Aorta (tissue), 5 donors: ENCODE data around the gene DRAXIN. TPM values are rescaled to one million over a fixed set of nuclear protein-coding genes. Genes with fewer than 3 reads are reported as not detected.
"Not testable (repeated sequence)": the region's sequence is repeated elsewhere in the genome, so short reads cannot be mapped to it uniquely, and the experiment has no call there.

Source experiments
- ATAC-seq: fragments of 200-7000 bp; cut with Tn5 transposase; one replicate; pipeline ENCODE4 v1.9.1; 2022; ENCODE audit warnings: moderate library complexity; ENCODE audit not compliant: low FRiP score
- DNase-seq, 2 donors: peaks; one replicate each; pipeline ENCODE4 v3.0.0-alpha.2; 2020
- H3K27ac ChIP-seq, 2 donors: one replicate each; pipeline ENCODE4 v1.5.1; 2013; ENCODE audit warnings: low read length in 2 of 2, mild to moderate bottlenecking in 2 of 2, moderate library complexity in 2 of 2, control low read depth in 1 of 2, inconsistent platforms in 1 of 2, low read depth in 1 of 2
- H3K27me3 ChIP-seq, 2 donors: one replicate each; pipeline ENCODE4 v1.6.1; 2013; ENCODE audit warnings: control low read depth in 1 of 2, low read length in 1 of 2, mild to moderate bottlenecking in 1 of 2, moderate library complexity in 1 of 2; ENCODE audit not compliant: insufficient read depth in 2 of 2, control insufficient read depth in 1 of 2
- H3K36me3 ChIP-seq, 2 donors: one replicate each; pipeline ENCODE4 v1.6.1; 2013; ENCODE audit warnings: control low read depth in 1 of 2, low read length in 1 of 2, mild to moderate bottlenecking in 1 of 2; ENCODE audit not compliant: insufficient read depth in 2 of 2, control insufficient read depth in 1 of 2
- H3K4me1 ChIP-seq, 2 donors: one replicate each; pipeline ENCODE4 v1.6.1; 2013; ENCODE audit warnings: low read length in 2 of 2, control low read depth in 1 of 2, mild to moderate bottlenecking in 1 of 2, moderate library complexity in 1 of 2; ENCODE audit not compliant: insufficient read depth in 2 of 2, control insufficient read depth in 1 of 2
- H3K4me3 ChIP-seq, 2 donors: one replicate each; pipeline ENCODE4 v1.5.1; 2013; ENCODE audit warnings: low read length in 2 of 2, control low read depth in 1 of 2, mild to moderate bottlenecking in 1 of 2
- H3K9me3 ChIP-seq: one replicate; pipeline ENCODE4 v1.6.1; 2013; ENCODE audit warnings: mild to moderate bottlenecking, low read length; ENCODE audit not compliant: control insufficient read depth
- WGBS, 2 donors: extraction: QIAGEN DNeasy Blood & Tissue Kit; methylation state at CpG; one replicate each; pipeline ENCODE4 v1.1.7; 2013; 5-methylcytosine and 5-hydroxymethylcytosine counted together
- intact Hi-C, 2 donors: fragments of 100-400 bp; cut with DNase I; formaldehyde crosslinking; loops; one replicate each; pipeline versions ENCODE4 v1.14.2 to v1.15.0; 2022
- long read RNA-seq, 2 donors: library from polyadenylated mRNA; unstranded; transcript quantifications; one replicate each; pipeline ENCODE4 v2.0.0, GENCODE V29; 2020 to 2021
- polyA plus RNA-seq, 2 donors: library from polyadenylated mRNA; stranded (reverse); fragments of 200-250 nt; gene quantifications; one replicate each; pipeline ENCODE4 v1.2.3, GENCODE V29; 2013
- total RNA-seq, 2 donors: library from RNA; stranded (reverse); fragmentation: NEBNext Ultra II Directional; extraction: Animal tissue kit (Norgen Biotek cat#: 25700); gene quantifications; one replicate each; pipeline ENCODE4 v1.2.1, GENCODE V29; 2021
- donor health status: healthy with polysubstance abuse.
- donor health status: Bipolar disorder and iron deficiency.
- donor health status: DM: no; HTN: no; CAD: no.
- donor health status: DM: no; HTN: no; CAD: no.
- donor health status: DM: yes; HTN: yes; CAD: no.

Gene DRAXIN, protein sequence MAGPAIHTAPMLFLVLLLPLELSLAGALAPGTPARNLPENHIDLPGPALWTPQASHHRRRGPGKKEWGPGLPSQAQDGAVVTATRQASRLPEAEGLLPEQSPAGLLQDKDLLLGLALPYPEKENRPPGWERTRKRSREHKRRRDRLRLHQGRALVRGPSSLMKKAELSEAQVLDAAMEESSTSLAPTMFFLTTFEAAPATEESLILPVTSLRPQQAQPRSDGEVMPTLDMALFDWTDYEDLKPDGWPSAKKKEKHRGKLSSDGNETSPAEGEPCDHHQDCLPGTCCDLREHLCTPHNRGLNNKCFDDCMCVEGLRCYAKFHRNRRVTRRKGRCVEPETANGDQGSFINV
- under 1 TPM in 1 of 2 donors, not detected in 1; 0.21 TPM for total RNA-seq
- polyA plus RNA-seq = under 1 TPM in 1 of 2 donors, not detected in 1; 0.03 TPM
- long read RNA-seq, donor 1 = 0 reads
- long read RNA-seq, donor 2 = 0 reads

DNA sequence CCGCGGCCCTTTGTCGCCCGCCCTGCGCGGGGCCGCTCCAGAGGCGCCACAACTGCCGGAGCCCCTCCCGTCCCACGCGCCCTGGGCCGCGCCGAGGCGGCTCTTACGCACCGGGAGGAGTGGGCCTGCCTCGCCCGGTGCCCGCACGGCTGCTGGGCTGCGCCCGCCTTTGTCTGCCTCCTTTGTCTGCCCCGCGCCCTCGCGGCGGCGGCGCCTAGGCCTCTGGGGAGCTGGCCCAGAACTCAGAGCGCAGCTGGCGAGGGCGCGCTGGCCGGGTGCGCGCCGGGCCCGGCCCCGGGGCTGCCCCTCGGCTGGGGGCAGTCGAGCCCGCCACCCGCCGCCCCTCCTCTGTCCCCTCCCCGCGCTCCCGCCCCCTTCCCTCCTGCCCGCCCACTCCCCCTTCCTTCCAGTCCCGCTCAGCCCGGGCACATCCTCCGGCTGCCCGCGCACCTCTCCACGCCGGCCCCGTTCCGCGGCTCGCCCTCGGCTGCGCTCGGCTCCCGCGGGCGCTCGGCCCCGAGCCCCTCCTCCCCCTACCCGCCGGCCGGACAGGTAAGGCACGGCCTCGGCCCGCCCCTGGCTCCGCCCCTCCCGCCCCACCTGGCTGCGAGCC lies at the start of gene DRAXIN:
TSS of gene DRAXIN (plus strand) at position 409 of the 613 bp plus-strand sequence. CDS start 14,549 bp downstream, outside the sequence.
- H3K4me3 ChIP-seq = no peak within 1 kb of the TSS
- no peaks in the 10 kb centered on the region for H3K4me1 ChIP-seq
- no peak within 1 kb of the TSS for H3K27ac ChIP-seq
- 0 to 1% methylated on average over 32 to 78 of the region's 78 CpGs for WGBS, 2 donors
- intact Hi-C loops = no loop called here
- ATAC-seq (no peak), DNase-seq (no peak)
- H3K9me3 ChIP-seq = no peaks in the 10 kb centered on the region
- no peaks in the 10 kb centered on the region for H3K27me3 ChIP-seq
- no peaks in the 10 kb centered on the region for H3K36me3 ChIP-seq

DNA sequence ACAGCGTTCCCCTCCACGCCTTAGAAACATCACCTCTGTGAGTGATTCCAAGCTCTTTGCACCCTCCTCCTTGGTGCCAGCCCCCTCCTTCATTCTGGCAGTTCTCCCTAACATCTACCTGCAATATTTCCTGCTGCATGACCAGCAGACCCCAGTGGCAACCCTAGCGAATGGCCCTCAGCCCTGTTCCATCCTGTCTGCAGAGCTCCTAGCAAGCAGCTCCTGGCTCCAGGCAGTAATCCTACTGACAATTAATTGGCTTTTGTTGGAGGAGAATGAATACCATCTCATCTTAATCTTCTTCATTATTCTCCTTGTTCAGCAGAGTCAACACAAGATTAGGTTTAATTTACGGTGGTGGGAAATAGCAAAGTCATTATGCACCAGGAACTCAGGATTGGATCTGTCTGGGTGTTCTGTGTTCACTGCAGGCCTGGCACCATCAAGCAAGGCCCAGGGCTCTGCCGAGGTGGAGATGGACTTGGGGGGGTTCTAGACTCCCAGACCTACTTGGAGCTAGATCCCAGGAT lies 49.7 kb upstream of the DRAXIN start:
- 56 to 69% methylated on average over 5 of the region's 5 CpGs for WGBS, 2 donors
- no peaks in the 10 kb centered on the region for H3K36me3 ChIP-seq
- ATAC-seq = no peak
- no peak for DNase-seq
- H3K4me1 ChIP-seq = no peaks in the 10 kb centered on the region
- H3K27ac ChIP-seq = no peak overlapping the region
- H3K9me3 ChIP-seq = no peaks in the 10 kb centered on the region
- intact Hi-C loops = loop anchor here (2.0 to 5.0 kb wide), 3 partner anchors 400 to 605 kb away; no protein-coding TSS in a partner anchor
- no peaks in the 10 kb centered on the region for H3K27me3 ChIP-seq
- no peak overlapping the region for H3K4me3 ChIP-seq

DNA sequence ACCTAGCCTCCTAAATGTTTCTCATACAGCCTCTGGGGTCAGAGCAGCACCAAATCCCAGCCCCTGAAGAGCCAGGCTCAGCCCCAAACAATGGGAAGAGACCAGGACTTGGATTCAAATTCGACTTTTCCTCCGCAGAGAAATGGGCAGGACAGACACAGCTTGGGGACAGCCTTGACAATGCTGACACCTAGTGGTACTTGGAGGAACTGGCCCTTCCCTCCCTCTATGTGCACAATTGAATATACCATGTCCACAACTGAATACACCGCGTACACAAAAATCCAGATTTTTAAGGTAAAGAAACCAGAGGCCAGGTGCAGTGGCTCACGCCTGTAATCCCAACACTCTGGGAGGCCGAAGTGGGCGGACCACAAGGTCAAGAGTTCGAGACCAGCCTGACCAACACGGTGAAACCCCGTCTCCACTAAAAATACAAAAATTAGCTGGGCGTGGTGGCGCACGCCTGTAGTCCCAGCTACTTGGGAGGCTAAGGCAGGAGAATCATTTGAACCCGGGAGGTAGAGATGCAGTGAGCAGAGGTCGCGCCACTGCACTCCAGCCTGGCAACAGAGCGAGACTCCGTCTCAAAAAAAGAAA lies 49.0 kb upstream of the DRAXIN start:
- 49 to 54% methylated on average over 18 of the region's 18 CpGs for WGBS, 2 donors
- H3K27me3 ChIP-seq, H3K9me3 ChIP-seq, H3K4me3 ChIP-seq, H3K4me1 ChIP-seq, H3K27ac ChIP-seq, H3K36me3 ChIP-seq: not testable (repeated sequence)
- ATAC-seq = peak; percentile 85
- peak in 1 of 2 donors; percentile 62 for DNase-seq
- intact Hi-C loops = loop anchor here (2.0 to 5.0 kb wide), 3 partner anchors 400 to 605 kb away; no protein-coding TSS in a partner anchor

DNA sequence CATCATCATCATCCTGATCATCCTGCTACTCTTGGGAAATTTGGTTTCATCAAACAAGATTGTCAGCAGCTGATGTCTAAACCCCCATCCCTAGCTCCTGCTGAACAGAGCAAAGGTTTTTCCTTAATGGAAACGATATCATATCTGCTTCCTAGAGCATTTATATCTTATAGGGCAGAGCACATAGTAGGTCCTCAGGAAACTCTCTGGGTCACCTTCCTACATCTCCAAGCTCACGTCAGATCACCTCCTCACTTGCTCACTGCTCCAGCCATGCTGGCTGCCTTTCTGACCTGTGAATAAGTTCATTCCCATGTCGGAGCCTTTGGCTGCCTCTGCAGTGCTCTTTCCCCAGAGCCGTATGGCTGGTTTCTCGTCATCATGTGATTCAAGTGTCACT lies 47.7 kb upstream of the DRAXIN start:
- Histone ChIP-seq H3K36me3 (no peaks in the 10 kb centered on the region), H3K4me3 (no peak overlapping the region), H3K4me1 (no peaks in the 10 kb centered on the region), H3K27me3 (no peaks in the 10 kb centered on the region), H3K9me3 (no peaks in the 10 kb centered on the region), H3K27ac (no peak overlapping the region)
- 50 to 52% methylated on average over 5 of the region's 5 CpGs for WGBS, 2 donors
- DNase-seq (no peak), ATAC-seq (no peak)
- intact Hi-C loops = loop anchor here (2.0 to 5.0 kb wide), 3 partner anchors 401 to 606 kb away; no protein-coding TSS in a partner anchor

DNA sequence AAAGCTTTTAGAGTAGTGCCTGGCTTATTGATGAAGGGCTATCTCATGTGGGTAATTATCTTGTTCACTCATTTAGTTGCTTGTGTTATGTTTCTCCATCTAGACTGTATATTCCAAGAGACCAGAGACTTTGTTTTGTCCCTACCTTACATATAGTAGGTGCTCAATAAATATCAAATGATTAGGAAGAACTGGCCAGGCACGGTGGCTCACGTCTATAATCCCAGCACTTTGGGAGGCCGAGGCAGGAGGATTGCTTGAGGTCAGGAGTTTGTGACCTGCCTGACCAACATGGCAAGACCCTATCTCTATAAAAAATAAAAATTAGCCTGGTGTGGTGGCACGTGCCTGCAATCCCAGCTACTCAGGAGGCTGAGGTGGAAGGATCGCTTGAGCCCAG lies 46.2 kb upstream of the DRAXIN start:
- no peak overlapping the region for H3K4me3 ChIP-seq
- H3K36me3 ChIP-seq = no peaks in the 10 kb centered on the region
- no peak overlapping the region for H3K27ac ChIP-seq
- H3K4me1 ChIP-seq = no peaks in the 10 kb centered on the region
- no peaks in the 10 kb centered on the region for H3K27me3 ChIP-seq
- WGBS, 2 donors = 87 to 91% methylated on average over 5 of the region's 5 CpGs
- H3K9me3 ChIP-seq = no peaks in the 10 kb centered on the region
- ATAC-seq (no peak), DNase-seq (no peak)
- intact Hi-C loops = loop anchor here in 1 of 2 donors (5.0 kb wide), 1 partner anchor 608 kb away; no protein-coding TSS in a partner anchor

DNA sequence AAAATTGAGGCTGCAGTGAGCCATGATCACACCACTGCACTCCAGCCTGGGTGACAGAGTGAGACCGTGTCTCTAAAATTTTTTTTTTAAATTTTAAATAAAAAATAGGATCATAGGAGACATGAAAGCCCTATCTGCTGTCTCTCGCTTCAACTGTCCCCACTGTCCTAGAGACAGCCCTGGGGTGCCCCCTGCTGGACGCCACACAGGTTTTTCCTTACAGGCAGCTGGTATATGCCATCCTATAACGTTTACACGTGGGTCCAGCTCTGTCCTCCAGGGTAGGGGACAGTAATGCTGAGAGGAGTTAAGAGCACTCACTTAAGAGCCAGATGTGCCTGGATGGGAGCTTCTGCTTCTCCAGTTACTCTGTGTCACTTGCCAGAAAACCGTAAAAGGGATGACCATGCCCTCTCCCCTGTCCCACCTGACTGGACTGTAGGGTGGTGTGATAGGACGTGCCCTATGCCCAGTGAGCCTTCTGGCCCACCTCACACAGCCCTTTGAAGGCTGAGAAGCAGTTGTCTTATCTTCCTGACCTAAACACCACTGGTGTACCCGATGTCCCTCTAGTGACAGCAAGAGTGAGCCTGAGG lies 45.7 kb upstream of the DRAXIN start:
- no peaks in the 10 kb centered on the region for H3K27me3 ChIP-seq
- no peak overlapping the region for H3K27ac ChIP-seq
- no peaks in the 10 kb centered on the region for H3K36me3 ChIP-seq
- ATAC-seq = peak; percentile 71
- no peaks in the 10 kb centered on the region for H3K9me3 ChIP-seq
- intact Hi-C loops = loop anchor here in 1 of 2 donors (5.0 kb wide), 1 partner anchor 608 kb away; no protein-coding TSS in a partner anchor
- WGBS, 2 donors = 28% methylated on average over 8 of the region's 8 CpGs
- peak; percentile 85 to 93 for DNase-seq
- no peaks in the 10 kb centered on the region for H3K4me1 ChIP-seq
- H3K4me3 ChIP-seq = no peak overlapping the region

DNA sequence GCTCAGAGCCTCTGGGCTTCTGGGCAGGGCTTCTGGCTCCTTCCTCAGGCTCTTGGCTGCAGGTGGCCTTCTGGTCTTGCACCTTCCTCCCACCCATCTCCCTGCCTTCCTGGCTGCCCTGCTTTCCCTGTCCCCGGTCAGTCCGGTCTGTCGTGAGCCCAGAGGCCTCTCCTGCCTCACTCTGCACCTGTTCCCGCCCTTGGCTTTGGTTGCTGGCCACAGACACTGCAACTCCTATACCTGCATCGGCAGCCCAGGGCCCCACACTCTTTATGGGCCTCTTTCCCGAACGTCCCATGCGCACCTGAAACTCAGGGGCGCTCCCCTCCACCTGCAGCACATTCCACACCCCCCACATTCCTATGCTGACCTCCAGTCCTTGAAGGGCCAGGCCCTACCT lies 45.2 kb upstream of the DRAXIN start:
- Histone ChIP-seq H3K9me3 (no peaks in the 10 kb centered on the region), H3K4me1 (no peaks in the 10 kb centered on the region), H3K36me3 (no peaks in the 10 kb centered on the region), H3K4me3 (no peak overlapping the region), H3K27ac (no peak overlapping the region), H3K27me3 (no peaks in the 10 kb centered on the region)
- ATAC-seq (no peak), DNase-seq (no peak)
- 90 to 92% methylated on average over 9 of the region's 9 CpGs for WGBS, 2 donors
- intact Hi-C loops = loop anchor here in 1 of 2 donors (5.0 kb wide), 1 partner anchor 609 kb away; no protein-coding TSS in a partner anchor

DNA sequence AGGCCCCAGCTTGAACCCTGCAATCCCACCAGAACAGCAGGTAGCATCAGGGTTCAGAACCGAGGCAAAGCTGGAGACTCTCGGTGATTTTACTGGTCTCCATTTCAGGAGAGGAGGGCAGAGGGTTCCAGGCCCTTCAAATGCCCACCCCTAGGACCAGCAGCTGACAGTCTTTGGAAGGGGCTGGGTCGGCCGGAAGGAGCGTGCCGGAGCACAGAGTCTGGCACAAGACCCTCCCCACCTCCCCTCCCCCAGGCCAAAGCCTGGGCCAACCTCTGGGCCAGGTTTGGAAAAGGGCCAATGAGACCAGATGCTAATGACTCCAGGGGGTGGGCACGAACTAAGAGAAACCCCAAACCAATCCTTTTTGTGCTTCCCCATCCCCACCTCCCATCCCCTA lies 44.2 kb upstream of the DRAXIN start:
- no peak for DNase-seq
- Histone ChIP-seq H3K27me3 (no peaks in the 10 kb centered on the region), H3K9me3 (no peaks in the 10 kb centered on the region), H3K27ac (no peak overlapping the region), H3K4me3 (no peak overlapping the region), H3K36me3 (no peaks in the 10 kb centered on the region), H3K4me1 (no peaks in the 10 kb centered on the region)
- intact Hi-C loops = loop anchor here in 1 of 2 donors (5.0 kb wide), 1 partner anchor 610 kb away; no protein-coding TSS in a partner anchor
- no peak for ATAC-seq
- 90 to 91% methylated on average over 7 of the region's 7 CpGs for WGBS, 2 donors
